GM12891 (cell line): ENCODE measurements around the gene TMCC1.
"Not testable (repeated sequence)": the region's sequence is repeated elsewhere in the genome, so short reads cannot be mapped to it uniquely, and the experiment has no call there.

ENCODE experiments used
- POLR2A ChIP-seq: IDR thresholded peaks from 2 replicates; pipeline ENCODE4 v1.6.1; 2011; ENCODE audit warnings: low read depth, low read length, control low read depth
- POLR2AphosphoS5 ChIP-seq: IDR thresholded peaks from 2 replicates; pipeline ENCODE4 v1.6.1; 2011; ENCODE audit warnings: low read depth, low read length, control low read depth

DNA sequence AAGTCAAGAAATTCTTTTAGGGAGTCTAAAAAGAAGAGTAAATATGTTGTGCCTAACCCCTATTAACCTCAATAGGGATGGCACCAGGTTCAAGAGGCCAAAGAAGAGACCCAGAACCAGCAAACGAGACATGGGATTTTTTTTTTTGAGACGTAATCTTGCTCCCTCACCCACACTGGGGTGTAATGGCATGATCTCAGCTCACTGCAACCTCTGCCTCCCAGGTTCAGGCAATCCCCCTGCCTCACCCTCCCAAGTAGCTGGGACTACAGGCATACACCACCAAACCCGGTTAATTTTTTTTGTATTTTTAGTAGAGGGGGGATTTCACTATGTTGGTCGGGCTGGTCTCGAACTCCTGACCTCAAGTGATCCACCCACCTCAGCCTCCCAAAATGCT is 36.7 kb downstream of the TMCC1 start:
- TF ChIP-seq POLR2A, POLR2AphosphoS5: not testable (repeated sequence)
